HEK293 (cell line): Measurements from ENCODE around the gene PRDX3.
A peak's percentile ranks its signal among the peaks of the same experiment; 100 is the strongest.

Experiments
- GFI1B ChIP-seq: fragments of 450-650 bp; formaldehyde crosslinking; IDR thresholded peaks from 2 replicates; pipeline ENCODE4 v1.5.1; 2016; ENCODE audit warnings: missing biosample characterization, missing genetic modification characterization
- KLF10 ChIP-seq: fragments of 450-650 bp; IDR thresholded peaks from 2 replicates; pipeline ENCODE4 v1.5.1; 2018; ENCODE audit warnings: missing biosample characterization, mild to moderate bottlenecking, missing genetic modification characterization
- KLF16 ChIP-seq: fragments of 450-650 bp; formaldehyde crosslinking; IDR thresholded peaks from 2 replicates; pipeline ENCODE4 v1.5.1; 2017; ENCODE audit warnings: missing biosample characterization, missing genetic modification characterization
- KLF7 ChIP-seq: fragments of 450-650 bp; formaldehyde crosslinking; IDR thresholded peaks from 2 replicates; pipeline ENCODE4 v1.5.1; 2016; ENCODE audit warnings: missing biosample characterization, missing genetic modification characterization, borderline replicate concordance
- KLF8 ChIP-seq: fragments of 450-650 bp; formaldehyde crosslinking; IDR thresholded peaks from 2 replicates; pipeline ENCODE4 v1.5.1; 2016; ENCODE audit warnings: missing biosample characterization, missing genetic modification characterization
- MEIS1 ChIP-seq: sonication (generic); formaldehyde crosslinking; IDR thresholded peaks from 2 replicates; pipeline ENCODE4 v1.8.1; 2022; ENCODE audit warnings: missing genetic modification reagents, mild to moderate bottlenecking, borderline replicate concordance
- TCF7L2 ChIP-seq: IDR thresholded peaks from 2 replicates; pipeline ENCODE4 v1.6.1; 2011; ENCODE audit warnings: low read depth, mild to moderate bottlenecking, inconsistent platforms, low read length, moderate library complexity, borderline replicate concordance
- ZBTB1 ChIP-seq: fragments of 450-650 bp; formaldehyde crosslinking; IDR thresholded peaks from 2 replicates; pipeline ENCODE4 v1.5.1; 2016; ENCODE audit warnings: missing biosample characterization, missing genetic modification characterization
- ZBTB10 ChIP-seq: fragments of 450-650 bp; formaldehyde crosslinking; IDR thresholded peaks from 2 replicates; pipeline ENCODE4 v1.5.1; 2016; ENCODE audit warnings: missing biosample characterization, missing genetic modification characterization
- ZBTB17 ChIP-seq: fragments of 450-650 bp; formaldehyde crosslinking; IDR thresholded peaks from 2 replicates; pipeline ENCODE4 v1.5.1; 2016; ENCODE audit warnings: missing biosample characterization, missing genetic modification characterization
- ZBTB20 ChIP-seq: fragments of 450-650 bp; formaldehyde crosslinking; IDR thresholded peaks from 2 replicates; pipeline ENCODE4 v1.5.1; 2016; ENCODE audit warnings: missing biosample characterization, missing genetic modification characterization
- ZFHX2 ChIP-seq: fragments of 450-650 bp; formaldehyde crosslinking; conservative IDR thresholded peaks from 2 replicates; pipeline ENCODE4 v1.5.1; 2016; ENCODE audit warnings: missing biosample characterization, missing genetic modification characterization
- ZNF132 ChIP-seq: fragments of 450-650 bp; formaldehyde crosslinking; IDR thresholded peaks from 2 replicates; pipeline ENCODE4 v1.5.1; 2017; ENCODE audit warnings: missing biosample characterization, missing genetic modification characterization, borderline replicate concordance
- ZNF175 ChIP-seq: fragments of 450-650 bp; formaldehyde crosslinking; IDR thresholded peaks from 2 replicates; pipeline ENCODE4 v1.5.1; 2016; ENCODE audit warnings: missing biosample characterization, missing genetic modification characterization
- ZNF19 ChIP-seq: fragments of 450-650 bp; formaldehyde crosslinking; IDR thresholded peaks from 2 replicates; pipeline ENCODE4; 2016; ENCODE audit warnings: missing biosample characterization, missing genetic modification characterization, low read depth
- ZNF202 ChIP-seq: fragments of 450-650 bp; formaldehyde crosslinking; IDR thresholded peaks from 2 replicates; pipeline ENCODE4 v1.5.1; 2016; ENCODE audit warnings: missing biosample characterization, missing genetic modification characterization, borderline replicate concordance
- ZNF211 ChIP-seq: fragments of 450-650 bp; formaldehyde crosslinking; IDR thresholded peaks from 2 replicates; pipeline ENCODE4 v1.5.1; 2016; ENCODE audit warnings: low read depth, missing biosample characterization, missing genetic modification characterization
- ZNF280C ChIP-seq: fragments of 450-650 bp; formaldehyde crosslinking; IDR thresholded peaks from 2 replicates; pipeline ENCODE4 v1.5.1; 2016; ENCODE audit warnings: missing biosample characterization, missing genetic modification characterization
- ZNF473 ChIP-seq: fragments of 450-650 bp; formaldehyde crosslinking; IDR thresholded peaks from 2 replicates; pipeline ENCODE4 v1.5.1; 2017; ENCODE audit warnings: missing biosample characterization, missing genetic modification characterization
- ZNF488 ChIP-seq: fragments of 450-650 bp; formaldehyde crosslinking; IDR thresholded peaks from 2 replicates; pipeline ENCODE4 v1.5.1; 2016; ENCODE audit warnings: missing biosample characterization, missing genetic modification characterization
- ZNF501 ChIP-seq: fragments of 450-650 bp; formaldehyde crosslinking; IDR thresholded peaks from 2 replicates; pipeline ENCODE4 v1.5.1; 2016; ENCODE audit warnings: missing biosample characterization, missing genetic modification characterization
- ZNF514 ChIP-seq: fragments of 450-650 bp; formaldehyde crosslinking; IDR thresholded peaks from 2 replicates; pipeline ENCODE4 v1.5.1; 2016; ENCODE audit warnings: missing biosample characterization, missing genetic modification characterization
- ZNF558 ChIP-seq: fragments of 450-650 bp; formaldehyde crosslinking; IDR thresholded peaks from 2 replicates; pipeline ENCODE4 v1.5.1; 2016; ENCODE audit warnings: missing biosample characterization, missing genetic modification characterization
- ZNF560 ChIP-seq: fragments of 450-650 bp; formaldehyde crosslinking; IDR thresholded peaks from 2 replicates; pipeline ENCODE4 v1.5.1; 2017; ENCODE audit warnings: missing biosample characterization, missing genetic modification characterization, borderline replicate concordance
- ZNF600 ChIP-seq: fragments of 450-650 bp; formaldehyde crosslinking; IDR thresholded peaks from 2 replicates; pipeline ENCODE4 v1.5.1; 2016; ENCODE audit warnings: missing biosample characterization, missing genetic modification characterization
- ZNF621 ChIP-seq: fragments of 450-650 bp; formaldehyde crosslinking; IDR thresholded peaks from 2 replicates; pipeline ENCODE4 v1.5.1; 2017; ENCODE audit warnings: missing biosample characterization, missing genetic modification characterization
- ZNF670 ChIP-seq: fragments of 450-650 bp; formaldehyde crosslinking; IDR thresholded peaks from 2 replicates; pipeline ENCODE4 v1.5.1; 2016; ENCODE audit warnings: missing biosample characterization, missing genetic modification characterization, low read depth
- ZNF768 ChIP-seq: fragments of 450-650 bp; formaldehyde crosslinking; IDR thresholded peaks from 2 replicates; pipeline ENCODE4 v1.5.1; 2018; ENCODE audit warnings: missing biosample characterization, mild to moderate bottlenecking, missing genetic modification characterization
- ZNF785 ChIP-seq: fragments of 450-650 bp; formaldehyde crosslinking; IDR thresholded peaks from 2 replicates; pipeline ENCODE4 v1.5.1; 2016; ENCODE audit warnings: missing biosample characterization, missing genetic modification characterization
- ZNF792 ChIP-seq: fragments of 450-650 bp; formaldehyde crosslinking; IDR thresholded peaks from 2 replicates; pipeline ENCODE4 v1.5.1; 2016; ENCODE audit warnings: missing biosample characterization, missing genetic modification characterization
- ZSCAN30 ChIP-seq: fragments of 450-650 bp; IDR thresholded peaks from 2 replicates; pipeline ENCODE4 v1.5.1; 2018; ENCODE audit warnings: missing biosample characterization, mild to moderate bottlenecking, missing genetic modification characterization, moderate library complexity
- TF ChIP-seq, protein P1 (sequence below): fragments of 450-650 bp; formaldehyde crosslinking; IDR thresholded peaks from 2 replicates; pipeline ENCODE4; 2016; ENCODE audit warnings: missing biosample characterization, missing genetic modification characterization
- TF ChIP-seq, protein P2 (sequence below): fragments of 450-650 bp; formaldehyde crosslinking; IDR thresholded peaks from 2 replicates; pipeline ENCODE4 v1.5.1; 2016; ENCODE audit warnings: missing biosample characterization, missing genetic modification characterization
- TF ChIP-seq, protein P3 (sequence below): fragments of 450-650 bp; formaldehyde crosslinking; IDR thresholded peaks from 2 replicates; pipeline ENCODE4 v1.5.1; 2016; ENCODE audit warnings: missing biosample characterization, missing genetic modification characterization

The PRDX3 gene

DNA sequence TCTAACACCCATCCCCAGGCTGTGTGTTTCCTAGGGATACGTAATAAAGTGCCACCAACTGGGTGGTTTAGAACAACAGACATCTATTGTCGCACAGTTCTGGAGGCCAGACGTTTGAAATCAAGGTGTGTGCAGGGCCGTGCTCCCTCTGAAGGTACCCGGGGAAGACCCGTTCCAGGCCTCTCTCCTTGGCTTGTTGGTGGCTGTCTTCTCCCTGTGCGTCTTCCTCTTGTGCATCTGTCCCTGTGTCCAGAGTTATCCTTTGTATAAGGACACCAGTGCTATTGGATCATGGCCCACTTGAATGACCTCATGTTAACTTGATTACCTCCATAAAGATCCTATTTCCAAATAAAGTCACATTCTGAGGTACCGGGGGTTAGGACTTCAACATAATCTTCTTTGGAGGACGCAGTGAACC, 44.4 kb upstream of the PRDX3 start (continued):
- TF ChIP-seq ZBTB1: no peak
- TF ChIP-seq ZNF19 (tag by site-specific recombination): no peak
- no peak for TF ChIP-seq ZNF670 (tag by site-specific recombination)
- TF ChIP-seq ZBTB20 (tag by site-specific recombination): peak; percentile 60
- no peak for TF ChIP-seq ZNF514 (tag by site-specific recombination)
- TF ChIP-seq KLF16 (tag by site-specific recombination): no peak
- no peak for TF ChIP-seq MEIS1 (CRISPR knock-in tag)
- 0 out of 2 replicates have a peak, but pooled peaks have one; percentile 18 for TF ChIP-seq ZNF792 (tag by site-specific recombination)
- TF ChIP-seq KLF10 (tag by site-specific recombination): no peak
- no peak for TF ChIP-seq ZNF501 (tag by site-specific recombination)
- peak; percentile 12; the same call in 1 of the 2 replicates for TF ChIP-seq KLF8 (tag by site-specific recombination)
- no peak for TF ChIP-seq GFI1B (tag by site-specific recombination)
- TF ChIP-seq ZNF280C (tag by site-specific recombination): no peak
- TF ChIP-seq ZBTB17 (tag by site-specific recombination): peak; percentile 42
- TF ChIP-seq ZBTB10: no peak
- no peak for TF ChIP-seq ZNF211
- TF ChIP-seq KLF7 (tag by site-specific recombination): no peak
- TF ChIP-seq ZNF560: no peak
- TF ChIP-seq ZNF132 (tag by site-specific recombination): no peak
- TF ChIP-seq, protein P1, sequence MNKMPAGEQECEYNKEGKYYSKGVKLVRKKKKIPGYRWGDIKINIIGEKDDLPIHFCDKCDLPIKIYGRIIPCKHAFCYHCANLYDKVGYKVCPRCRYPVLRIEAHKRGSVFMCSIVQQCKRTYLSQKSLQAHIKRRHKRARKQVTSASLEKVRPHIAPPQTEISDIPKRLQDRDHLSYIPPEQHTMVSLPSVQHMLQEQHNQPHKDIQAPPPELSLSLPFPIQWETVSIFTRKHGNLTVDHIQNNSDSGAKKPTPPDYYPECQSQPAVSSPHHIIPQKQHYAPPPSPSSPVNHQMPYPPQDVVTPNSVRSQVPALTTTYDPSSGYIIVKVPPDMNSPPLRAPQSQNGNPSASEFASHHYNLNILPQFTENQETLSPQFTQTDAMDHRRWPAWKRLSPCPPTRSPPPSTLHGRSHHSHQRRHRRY (tag by site-specific recombination): no peak
- no peak for TF ChIP-seq ZNF175
- TF ChIP-seq, protein P2, sequence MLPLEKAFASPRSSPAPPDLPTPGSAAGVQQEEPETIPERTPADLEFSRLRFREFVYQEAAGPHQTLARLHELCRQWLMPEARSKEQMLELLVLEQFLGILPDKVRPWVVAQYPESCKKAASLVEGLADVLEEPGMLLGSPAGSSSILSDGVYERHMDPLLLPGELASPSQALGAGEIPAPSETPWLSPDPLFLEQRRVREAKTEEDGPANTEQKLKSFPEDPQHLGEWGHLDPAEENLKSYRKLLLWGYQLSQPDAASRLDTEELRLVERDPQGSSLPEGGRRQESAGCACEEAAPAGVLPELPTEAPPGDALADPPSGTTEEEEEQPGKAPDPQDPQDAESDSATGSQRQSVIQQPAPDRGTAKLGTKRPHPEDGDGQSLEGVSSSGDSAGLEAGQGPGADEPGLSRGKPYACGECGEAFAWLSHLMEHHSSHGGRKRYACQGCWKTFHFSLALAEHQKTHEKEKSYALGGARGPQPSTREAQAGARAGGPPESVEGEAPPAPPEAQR (tag by site-specific recombination): no peak
- TF ChIP-seq ZNF488 (tag by site-specific recombination): no peak
- TF ChIP-seq ZNF558 (tag by site-specific recombination): no peak
- no peak for TF ChIP-seq ZFHX2 (tag by site-specific recombination)
- TF ChIP-seq, protein P3, sequence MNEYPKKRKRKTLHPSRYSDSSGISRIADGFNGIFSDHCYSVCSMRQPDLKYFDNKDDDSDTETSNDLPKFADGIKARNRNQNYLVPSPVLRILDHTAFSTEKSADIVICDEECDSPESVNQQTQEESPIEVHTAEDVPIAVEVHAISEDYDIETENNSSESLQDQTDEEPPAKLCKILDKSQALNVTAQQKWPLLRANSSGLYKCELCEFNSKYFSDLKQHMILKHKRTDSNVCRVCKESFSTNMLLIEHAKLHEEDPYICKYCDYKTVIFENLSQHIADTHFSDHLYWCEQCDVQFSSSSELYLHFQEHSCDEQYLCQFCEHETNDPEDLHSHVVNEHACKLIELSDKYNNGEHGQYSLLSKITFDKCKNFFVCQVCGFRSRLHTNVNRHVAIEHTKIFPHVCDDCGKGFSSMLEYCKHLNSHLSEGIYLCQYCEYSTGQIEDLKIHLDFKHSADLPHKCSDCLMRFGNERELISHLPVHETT: no peak
- no peak for TF ChIP-seq TCF7L2
- TF ChIP-seq ZSCAN30 (tag by site-specific recombination): no peak
- TF ChIP-seq ZNF785 (tag by site-specific recombination): no peak
- TF ChIP-seq ZNF600 (tag by site-specific recombination): no peak
- no peak for TF ChIP-seq ZNF768 (tag by site-specific recombination)
- no peak for TF ChIP-seq ZNF202
- no peak for TF ChIP-seq ZNF621 (tag by site-specific recombination)
- TF ChIP-seq ZNF473 (tag by site-specific recombination): no peak
